ENCODE measurements around the gene NOBOX.
"Not testable (repeated sequence)": the region's sequence is repeated elsewhere in the genome, so short reads cannot be mapped to it uniquely, and the experiment has no call there.

NOBOX gene

DNA sequence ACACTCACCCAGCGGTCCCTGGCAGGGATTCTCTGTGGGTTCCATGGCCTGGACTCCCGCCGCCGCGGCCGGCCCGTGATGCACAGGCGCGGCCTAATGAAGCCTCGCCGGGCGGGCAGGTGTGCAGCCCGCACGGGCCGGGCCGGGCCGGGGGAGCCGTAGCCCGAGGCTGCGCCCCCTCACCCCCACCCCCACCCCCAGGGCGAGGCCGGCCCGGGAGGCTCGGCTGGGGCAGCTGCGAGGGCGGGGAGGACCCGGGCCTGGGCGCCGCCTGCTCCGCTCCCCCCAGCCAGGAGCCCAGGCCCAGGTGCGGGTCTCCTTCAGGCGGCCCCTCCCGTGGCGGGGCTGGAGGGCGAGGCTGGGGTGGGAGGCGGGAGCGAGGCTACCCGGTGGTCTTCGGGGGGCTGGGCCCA, at the start of gene NOBOX:
Gene NOBOX (minus strand): TSS at position 45 of the 413 bp plus-strand sequence.
- no peak for DNase-seq (ENCODE audit: low read depth in 2 of 2)

DNA sequence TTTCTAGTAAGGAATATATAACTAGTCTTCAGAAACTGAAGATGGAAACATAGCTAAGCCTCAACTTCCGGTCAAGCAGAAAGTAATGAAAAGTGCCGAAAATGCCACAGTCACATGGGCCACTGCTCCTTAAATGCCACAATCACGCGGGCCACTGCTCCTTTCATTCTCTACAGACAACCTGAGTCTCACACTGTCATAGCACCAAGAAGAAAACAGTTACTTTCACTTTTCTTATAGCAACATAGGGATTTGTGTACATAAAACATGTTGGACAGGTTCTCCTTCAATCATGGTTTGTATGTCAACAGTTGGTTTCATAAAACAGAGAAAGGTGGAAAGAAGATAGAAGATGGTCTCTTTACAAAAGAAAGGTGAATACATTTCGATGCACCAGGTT, 48.6 kb upstream of the NOBOX start:
- DNase-seq (ENCODE audit: low read depth in 2 of 2) = no peak

DNA sequence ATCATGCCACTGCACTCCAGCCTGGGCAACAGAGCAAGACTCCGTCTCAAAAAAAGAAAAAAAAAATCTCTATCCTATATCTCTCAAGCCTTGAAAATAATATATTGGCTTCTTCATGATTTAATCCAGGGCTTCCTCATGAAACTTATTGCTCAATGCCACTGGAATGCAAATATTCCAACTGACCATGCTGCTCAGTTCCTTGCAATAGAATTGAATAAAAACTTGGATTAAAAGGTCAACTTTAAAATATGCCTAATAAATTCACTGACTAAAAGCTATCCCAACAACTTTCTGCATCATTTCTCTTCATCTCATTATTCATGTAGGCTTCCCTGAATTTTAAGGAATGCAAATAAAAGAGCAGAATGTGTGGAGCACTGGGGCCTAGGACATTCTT, 42.1 kb upstream of the NOBOX start:
- DNase-seq (ENCODE audit: low read depth in 2 of 2) = no peak

DNA sequence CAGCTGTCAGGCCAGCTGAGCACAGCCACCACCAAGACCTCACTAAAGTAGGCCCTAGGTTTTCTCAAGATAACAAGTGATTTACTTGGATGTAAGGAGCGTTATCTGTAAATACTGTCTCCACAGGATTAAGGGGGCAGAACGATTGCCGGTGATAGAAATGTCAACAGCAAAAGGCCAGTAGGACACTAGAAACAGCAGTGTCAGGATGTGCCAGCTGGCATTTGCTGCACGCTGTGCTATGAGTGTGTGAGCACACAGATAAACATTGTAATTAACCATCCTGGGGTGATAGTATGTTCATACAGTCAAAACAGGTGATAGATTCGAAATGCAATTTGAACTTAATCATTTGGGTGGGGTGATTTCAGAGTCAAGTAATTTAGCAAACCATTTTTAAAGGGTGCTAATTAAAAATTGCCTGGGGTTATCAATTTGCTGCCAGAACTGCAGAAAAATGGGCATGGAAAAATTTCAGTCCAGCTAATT, 36.3 kb upstream of the NOBOX start:
- no peak for DNase-seq (ENCODE audit: low read depth in 2 of 2)

DNA sequence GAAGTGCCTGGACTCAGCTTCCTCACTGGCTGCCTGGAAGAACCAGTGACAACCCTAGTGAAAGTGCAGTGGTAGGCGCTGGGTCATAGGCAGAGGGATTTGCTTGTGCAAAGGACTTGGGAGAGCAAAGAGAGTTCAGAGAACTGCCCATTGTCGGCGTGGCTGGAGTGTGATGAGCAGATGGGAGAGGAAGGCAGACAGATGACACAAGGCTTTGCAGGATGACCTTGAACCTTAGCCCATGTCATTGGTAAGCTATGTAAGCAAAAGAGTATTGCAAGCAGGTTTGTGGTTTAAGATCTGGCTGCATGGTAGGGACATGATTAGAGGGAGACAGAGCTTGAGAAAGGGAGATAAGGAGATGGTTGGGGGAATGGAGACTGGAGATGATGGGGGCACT, 35.3 kb upstream of the NOBOX start:
- DNase-seq (ENCODE audit: low read depth in 2 of 2) = no peak

DNA sequence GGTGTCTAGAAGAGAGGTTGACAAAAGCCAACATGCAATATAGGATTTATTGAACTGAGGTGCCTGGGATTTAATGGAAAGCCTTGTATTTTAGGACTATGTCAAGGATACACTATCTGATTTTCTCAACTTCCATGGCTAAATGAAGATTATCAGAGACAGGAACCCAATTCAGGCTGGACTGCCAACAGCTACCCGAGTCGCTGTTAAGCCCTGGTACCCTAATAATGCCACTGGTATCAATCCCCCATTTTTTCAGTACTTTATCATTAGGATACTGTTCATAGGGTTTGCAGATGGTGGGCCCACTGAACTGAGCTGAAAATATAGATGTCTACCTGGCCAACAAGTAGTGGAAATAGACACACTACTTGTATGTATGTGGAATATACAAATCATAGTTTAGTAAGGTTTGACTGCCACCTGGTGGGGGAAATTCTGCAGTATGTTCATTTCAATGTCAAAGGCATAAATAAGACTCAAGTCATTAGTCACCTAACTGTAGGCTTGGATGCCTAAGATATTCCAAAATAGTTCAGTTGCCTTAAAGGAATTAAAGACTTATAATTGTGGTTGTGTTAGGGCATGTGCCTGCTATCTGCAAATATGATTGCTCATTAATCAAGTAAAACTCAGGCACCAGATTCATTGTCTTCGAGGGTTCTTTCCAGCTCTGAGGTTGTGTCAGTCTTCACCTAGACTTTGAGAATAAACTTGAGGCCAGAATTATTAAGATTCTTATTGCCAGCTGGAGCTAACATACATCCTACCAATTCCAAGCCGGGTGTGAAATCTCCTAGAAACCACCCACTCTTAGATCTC, 34.1 kb upstream of the NOBOX start:
- DNase-seq (ENCODE audit: low read depth in 2 of 2) = peak in 1 of 2 donors; percentile 2

DNA sequence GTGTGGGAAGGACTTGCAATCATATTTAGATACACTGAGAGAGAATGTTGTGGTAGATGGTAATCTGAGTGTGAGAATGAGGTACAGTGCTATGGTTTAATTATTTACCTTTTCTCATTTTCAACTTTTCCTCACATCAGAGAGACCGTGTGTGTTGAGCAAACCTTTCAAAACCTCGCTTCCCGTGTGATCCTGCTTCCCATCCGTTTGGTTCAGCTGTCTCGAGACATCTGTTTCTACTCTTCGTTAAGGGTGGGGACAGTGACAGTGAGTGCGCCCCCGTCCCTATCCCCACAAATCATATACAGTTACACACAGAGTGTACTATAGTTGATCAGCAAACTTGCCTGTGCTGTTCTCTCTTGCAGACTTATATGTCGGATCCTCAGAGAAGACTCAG, 33.0 kb upstream of the NOBOX start:
- no peak for DNase-seq (ENCODE audit: low read depth in 2 of 2)

DNA sequence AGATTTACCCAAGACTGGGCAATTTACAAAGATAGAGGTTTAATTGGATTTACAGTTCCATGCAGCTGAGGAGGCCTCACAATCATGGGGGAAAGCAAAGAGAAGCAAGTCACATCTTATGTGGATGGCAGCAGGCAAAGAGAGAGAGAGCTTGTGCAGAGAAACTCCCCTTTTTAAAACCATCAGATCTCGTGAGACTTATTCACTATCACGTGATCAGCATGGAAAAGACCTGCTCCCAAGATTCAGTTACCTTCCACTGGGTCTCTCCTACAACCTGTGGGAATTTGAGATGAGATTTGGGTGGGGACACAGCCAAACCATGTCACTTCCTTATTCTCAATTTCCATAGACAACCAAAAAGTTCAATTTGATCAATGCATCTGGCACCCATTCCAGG, 24.9 kb upstream of the NOBOX start:
- DNase-seq (ENCODE audit: low read depth in 2 of 2) = no peak

DNA sequence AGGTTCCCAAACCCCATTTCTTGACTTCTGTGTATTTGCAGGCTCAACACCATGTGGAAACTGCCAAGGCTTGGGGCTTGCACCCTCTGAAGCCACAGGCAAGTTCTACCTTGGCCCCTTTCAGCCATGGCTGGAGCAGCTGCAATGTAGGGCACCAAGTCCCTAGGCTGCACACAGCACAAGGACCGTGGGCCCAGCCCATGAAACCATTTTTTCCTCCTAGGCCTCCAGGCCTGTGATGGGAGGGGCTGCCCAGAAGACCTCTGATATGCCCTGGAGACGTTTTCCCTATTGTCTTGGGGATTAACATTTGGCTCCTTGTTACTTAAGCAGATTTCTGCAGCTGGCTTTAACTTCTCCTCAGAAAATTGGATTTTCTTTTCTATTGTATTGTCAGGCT, 24.0 kb upstream of the NOBOX start:
- DNase-seq (ENCODE audit: low read depth in 2 of 2) = not testable (repeated sequence)

DNA sequence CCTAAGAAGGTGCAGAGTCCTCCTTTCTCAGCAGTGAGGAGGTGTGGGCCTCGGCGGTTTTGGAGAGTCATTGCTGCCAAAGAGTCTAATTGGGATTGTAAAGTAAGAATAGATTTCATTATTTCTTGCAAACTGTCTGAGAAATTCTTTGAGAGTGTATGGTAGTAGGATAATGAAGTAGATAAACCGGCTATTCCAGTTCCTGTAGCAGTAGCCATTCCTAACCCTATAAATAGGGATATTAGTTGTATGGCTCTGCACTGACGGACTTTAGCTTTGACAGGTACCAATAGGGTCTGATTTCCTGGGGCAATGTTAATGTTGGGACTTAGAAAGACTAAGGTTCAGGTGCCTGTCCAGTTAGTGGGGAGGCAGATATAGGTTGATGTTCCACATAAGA, 15.4 kb upstream of the NOBOX start:
- not testable (repeated sequence) for DNase-seq (ENCODE audit: low read depth in 2 of 2)

DNA sequence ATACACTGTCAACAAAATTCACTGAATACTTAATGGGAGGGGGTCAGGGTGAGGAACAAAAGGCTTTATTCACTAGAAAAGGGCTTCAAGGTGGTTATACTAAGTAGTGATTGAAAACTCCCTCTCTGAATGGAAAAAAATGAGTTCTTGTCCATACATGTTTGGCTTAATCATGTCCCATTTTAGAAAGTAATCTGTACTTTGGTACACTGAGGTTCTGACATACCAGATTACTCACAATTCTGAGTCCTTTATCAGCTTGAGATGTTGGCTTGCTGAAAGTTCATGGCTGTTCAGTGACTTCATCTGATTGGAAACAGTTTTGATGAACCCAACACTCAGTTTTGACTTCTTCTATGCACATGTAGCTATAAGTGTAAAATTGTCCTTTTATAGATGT, 12.8 kb upstream of the NOBOX start:
- DNase-seq (ENCODE audit: low read depth in 2 of 2) = no peak

DNA sequence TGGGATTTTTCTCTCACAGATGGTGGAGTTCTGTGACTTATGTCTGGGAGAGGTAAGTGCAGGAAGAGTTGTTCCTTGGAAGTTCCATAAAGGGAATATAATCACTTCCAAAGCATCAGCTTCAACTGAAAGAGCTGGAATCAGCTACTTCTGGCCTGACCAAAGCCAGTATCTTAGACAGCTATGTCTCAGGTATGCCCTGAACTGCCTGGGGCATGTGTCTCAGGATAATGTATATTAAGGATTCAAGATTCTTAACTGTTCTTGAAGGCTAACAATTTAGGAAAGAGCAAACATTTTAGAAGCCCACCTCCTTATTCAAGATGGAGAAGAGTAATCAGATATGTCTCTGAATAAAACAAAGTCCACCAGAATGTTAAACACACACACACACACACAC, 12.4 kb upstream of the NOBOX start:
- no peak for DNase-seq (ENCODE audit: low read depth in 2 of 2)

DNA sequence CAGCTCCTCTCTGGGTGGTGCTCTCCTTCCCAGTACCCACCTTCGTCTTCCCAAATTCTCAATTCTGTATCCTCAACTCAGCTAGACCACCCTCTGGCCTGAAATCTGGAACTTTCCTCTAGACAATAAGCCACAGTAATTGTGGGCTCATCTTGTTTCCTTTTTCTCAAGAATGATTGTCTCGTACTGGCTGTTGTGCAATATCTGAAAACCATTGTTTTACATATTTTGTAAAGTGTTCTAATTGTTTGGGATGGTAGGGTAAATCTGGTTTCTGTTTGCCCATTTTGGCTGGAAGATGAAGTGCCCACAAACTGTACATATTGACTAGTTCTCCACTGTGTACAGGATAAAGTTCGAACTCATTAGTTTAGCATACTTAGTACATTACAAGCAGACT, 11.3 kb upstream of the NOBOX start:
- no peak for DNase-seq (ENCODE audit: low read depth in 2 of 2)

DNA sequence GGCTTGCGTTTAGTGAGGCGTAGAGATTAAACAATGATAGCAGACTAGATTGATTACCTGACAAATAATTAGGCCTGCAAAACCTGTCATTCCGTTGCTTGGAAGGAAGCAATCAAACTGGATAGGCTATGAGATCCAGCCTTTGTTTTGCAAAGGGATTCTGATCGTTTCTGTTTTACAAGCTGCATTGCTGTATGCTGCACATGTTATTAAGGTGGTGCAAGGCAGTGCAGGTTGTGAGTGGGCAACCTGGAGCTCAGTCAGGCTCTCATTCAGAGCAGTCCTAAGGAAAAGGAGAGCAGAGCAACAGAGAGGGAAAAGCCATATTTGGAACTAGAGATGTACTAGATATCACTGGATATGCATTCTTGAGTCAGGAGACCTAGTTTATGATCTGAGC, 6.9 kb upstream of the NOBOX start:
- no peak for DNase-seq (ENCODE audit: low read depth in 2 of 2)

DNA sequence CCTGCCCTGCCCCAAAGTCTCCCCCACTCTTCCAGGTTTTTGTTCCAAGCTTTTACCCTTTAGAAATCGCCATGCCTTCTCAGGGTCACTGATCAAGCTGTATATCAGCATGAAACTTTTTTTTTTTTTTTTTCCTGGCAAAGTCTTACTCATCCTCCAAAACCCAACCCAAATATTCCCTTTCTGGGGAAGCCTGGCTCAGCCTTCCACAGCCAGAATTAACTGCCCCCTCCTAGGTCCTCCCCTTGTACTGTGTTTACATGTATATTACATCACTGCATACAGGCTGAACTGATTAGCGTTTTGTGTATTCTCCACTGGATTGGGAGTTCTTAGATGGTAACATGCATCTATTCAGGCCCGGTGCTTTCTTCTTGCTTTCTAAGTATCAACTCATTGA, 4.6 kb upstream of the NOBOX start:
- no peak for DNase-seq (ENCODE audit: low read depth in 2 of 2)

DNA sequence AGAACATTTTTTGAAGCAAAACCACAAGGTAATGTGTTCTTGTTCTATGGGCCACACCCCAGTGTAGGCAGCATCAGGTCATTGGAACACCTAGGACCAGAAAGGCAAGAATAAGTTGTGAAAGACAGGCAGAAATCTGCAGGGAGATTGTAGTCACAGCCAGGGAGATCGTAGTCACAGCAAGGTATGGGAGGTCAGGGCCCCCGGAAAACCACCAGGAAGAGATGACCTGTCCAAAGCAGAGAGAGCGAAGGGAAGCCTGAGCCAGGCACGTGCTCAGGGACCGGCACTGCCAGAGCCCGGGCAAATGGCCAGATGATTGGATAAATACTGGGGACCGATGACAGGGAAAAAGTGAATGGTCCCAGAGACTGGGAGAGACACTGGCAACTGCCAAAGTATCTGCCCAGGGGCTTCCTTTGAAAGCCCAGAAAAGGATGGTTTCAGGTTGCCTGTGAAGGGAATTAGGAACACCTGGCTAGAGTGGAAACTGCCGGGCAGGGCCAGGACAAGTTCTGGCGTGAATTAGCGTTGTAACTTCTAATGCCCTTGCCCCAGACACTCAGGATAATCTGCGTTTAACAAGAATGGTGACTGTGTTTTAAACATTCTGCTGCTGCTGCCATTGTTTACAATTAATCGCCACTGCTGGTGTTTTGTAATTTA, 3.9 kb upstream of the NOBOX start:
- DNase-seq (ENCODE audit: low read depth in 2 of 2) = no peak

DNA sequence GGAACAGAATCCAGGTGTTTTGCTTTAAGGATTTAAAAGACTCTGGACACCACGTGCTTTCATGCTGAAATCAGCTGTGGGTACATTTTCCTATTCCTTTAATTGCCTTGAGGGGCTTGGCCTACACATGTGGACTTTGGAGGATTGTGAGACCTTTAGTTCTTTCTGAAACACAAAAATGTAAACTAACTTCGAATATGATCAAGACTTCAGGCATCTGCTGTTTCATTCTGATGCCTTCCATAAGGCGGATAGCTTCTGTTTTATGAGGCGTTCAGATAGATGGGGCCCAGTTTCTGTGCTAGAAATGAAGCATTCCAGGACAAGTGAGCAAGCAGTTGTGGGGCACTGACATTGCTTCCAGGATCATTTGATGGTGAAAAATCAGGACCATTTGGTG, 1.5 kb upstream of the NOBOX start:
- DNase-seq (ENCODE audit: low read depth in 2 of 2) = no peak

DNA sequence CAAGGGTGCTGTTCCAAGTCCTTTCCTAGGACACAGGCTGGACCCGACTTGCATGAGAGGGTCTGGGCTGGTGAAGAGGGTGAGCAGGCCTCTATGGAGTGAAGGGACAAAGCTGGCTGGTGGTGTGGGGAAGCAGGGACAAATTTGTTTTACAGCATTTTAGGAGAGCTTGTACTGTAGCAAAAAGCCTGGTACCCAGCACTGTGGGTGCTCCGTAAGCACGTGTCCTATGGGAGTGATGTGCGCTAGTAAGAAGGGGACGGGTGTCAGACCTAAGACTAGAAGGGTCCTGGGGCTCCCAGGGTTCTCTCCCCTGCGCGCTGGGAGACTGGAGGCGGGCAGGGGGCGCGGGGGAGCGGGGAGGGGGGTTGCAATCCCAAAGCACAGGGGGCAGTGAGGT, 391 bp downstream of the NOBOX start:
- DNase-seq (ENCODE audit: low read depth in 2 of 2) = no peak

DNA sequence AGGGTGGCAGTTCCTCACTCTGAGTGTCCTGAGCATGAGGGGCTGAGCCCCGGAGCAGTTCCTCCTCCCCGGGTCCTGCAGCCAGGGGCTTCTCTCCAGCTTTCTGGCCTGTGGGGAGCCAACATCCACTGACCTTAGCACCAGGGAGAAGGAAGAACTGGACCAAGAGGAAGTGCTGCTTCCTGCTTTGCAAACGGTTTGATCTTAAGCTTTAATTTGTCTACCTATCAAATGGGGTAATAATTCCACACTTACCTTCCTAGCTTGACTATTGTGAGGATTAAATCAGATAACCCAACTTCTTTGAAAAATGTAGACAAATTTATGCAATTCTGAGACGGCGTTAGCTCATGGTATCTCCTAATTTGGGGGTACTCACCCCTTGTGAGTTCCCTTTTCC, 2.0 kb downstream of the NOBOX start:
- no peak for DNase-seq (ENCODE audit: low read depth in 2 of 2)

DNA sequence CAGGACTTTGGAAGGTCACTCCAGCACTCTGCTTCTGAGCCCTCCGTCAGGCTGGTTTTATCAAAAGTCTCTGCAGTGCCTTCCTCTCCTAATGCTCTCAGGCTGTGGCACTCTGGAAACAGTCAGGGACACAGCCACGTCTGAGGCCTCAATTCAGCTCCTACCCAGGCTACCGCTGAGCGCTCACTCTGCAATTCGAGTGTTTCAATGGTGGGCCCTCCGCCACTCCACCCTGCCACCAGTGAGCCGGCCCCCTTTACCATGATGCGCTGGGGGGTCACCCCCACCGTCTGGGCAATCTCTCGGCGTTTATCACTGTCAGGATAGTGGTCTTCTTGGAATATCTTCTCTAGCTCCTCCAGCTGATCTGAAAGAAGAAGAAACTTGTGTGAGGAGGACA, 3.5 kb downstream of the NOBOX start:
- no peak for DNase-seq (ENCODE audit: low read depth in 2 of 2)

DNA sequence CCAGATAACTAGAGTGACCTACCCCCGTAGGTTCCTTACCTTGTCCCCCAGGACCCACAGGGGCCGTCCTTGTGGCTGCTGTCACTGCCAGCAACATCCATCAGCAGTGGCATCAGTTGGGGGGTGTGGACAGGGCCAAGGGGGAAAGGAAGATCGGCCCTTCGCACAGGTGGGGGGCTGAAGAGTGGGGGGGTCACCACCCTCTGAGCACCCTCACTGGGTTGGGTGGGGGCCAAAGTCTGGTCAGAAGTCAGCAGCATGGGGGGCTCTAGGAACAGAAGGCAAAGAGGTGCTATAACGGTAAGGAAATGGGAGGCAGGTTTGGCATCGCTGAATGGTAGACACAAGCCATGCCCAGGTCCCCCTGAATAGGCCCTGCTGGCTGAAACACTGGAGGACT, 4.6 kb downstream of the NOBOX start:
- DNase-seq (ENCODE audit: low read depth in 2 of 2) = no peak

DNA sequence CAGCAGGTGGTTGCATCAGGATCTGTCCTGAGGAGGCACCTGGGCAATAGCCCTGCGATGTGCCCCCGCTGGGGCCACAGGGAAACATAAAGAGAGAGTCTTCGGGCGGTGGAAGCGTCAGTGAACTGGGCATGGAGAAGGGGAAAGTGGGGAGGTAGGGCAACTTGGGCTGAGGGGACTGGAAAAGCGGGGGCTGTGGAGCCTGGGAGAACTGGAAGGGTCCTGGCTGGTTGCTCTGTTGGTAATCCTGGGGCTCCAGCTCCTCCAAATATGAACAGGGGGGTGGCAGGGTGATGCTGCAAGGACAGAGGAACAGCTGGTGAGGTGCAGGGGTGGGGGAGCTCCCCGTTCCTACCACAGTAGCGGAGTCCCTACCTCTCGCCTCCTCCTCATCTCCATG, 5.2 kb downstream of the NOBOX start:
- no peak for DNase-seq (ENCODE audit: low read depth in 2 of 2)

DNA sequence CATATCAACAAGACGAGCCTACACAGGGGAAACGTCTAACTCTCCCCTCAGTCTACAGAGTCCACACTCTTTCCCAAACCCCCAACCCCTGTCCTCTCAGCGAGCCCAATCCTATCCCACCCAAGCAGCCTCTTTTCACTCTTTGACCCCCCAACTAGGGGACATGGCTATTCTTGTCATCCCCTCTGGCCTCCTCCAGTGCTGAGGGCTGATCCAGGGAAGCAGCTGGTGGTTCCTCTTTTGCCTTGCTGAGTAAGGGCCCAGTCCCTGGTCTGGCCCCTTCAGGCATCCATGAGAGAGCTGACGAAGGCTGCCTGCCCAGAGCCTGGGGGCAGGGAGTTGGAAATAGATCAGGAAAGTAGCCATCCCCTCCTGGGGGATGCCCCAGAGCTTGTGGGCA, 6.4 kb downstream of the NOBOX start:
- DNase-seq (ENCODE audit: low read depth in 2 of 2) = no peak

All from stimulated activated CD8-positive, alpha-beta memory T cell treated with anti-CD3 and anti-CD28 coated beads, Interleukin-15, amount 100 ng/mL, for 48 hours (primary cell).